H9 (cell line): ENCODE results near the gene CD151. TPM values are rescaled to one million over a fixed set of nuclear protein-coding genes. Genes with fewer than 3 reads are reported as not detected.

Experiments used
- DNase-seq: peaks from one replicate; pipeline ENCODE4 v3.0.0-alpha.2; 2017
- H2AFZ ChIP-seq: one replicate; pipeline ENCODE4 v1.6.1; 2013; ENCODE audit warnings: mild to moderate bottlenecking, low read length, control low read depth, moderate library complexity
- H2AK5ac ChIP-seq: 2 replicates; pipeline ENCODE4 v1.6.1; 2013; ENCODE audit warnings: low read length, control low read depth, mixed read lengths; ENCODE audit not compliant: insufficient read length
- H2BK120ac ChIP-seq: one replicate; pipeline ENCODE4 v1.6.1; 2013; ENCODE audit warnings: low read depth, mild to moderate bottlenecking, low read length, control low read depth, inconsistent platforms; ENCODE audit not compliant: poor library complexity, severe bottlenecking
- H2BK12ac ChIP-seq: 2 replicates; pipeline ENCODE4 v1.6.1; 2013; ENCODE audit warnings: low read length, control low read depth, mixed read lengths, low read depth; ENCODE audit not compliant: insufficient read length
- H2BK15ac ChIP-seq: 2 replicates; pipeline ENCODE4 v1.6.1; 2013; ENCODE audit warnings: low read depth, low read length, control low read depth
- H2BK20ac ChIP-seq: one replicate; pipeline ENCODE4 v1.6.1; 2013; ENCODE audit warnings: low read depth, mild to moderate bottlenecking, low read length, control low read depth, inconsistent platforms; ENCODE audit not compliant: poor library complexity, severe bottlenecking
- H2BK5ac ChIP-seq: 2 replicates; pipeline ENCODE4 v1.6.1; 2013; ENCODE audit warnings: low read length, control low read depth, mixed read lengths; ENCODE audit not compliant: insufficient read length
- H3K14ac ChIP-seq: 2 replicates; pipeline ENCODE4 v1.6.1; 2013; ENCODE audit warnings: low read length, control low read depth; ENCODE audit not compliant: insufficient read depth
- H3K18ac ChIP-seq: 2 replicates; pipeline ENCODE4 v1.6.1; 2013; ENCODE audit warnings: low read depth, mild to moderate bottlenecking, mixed read lengths, low read length, control low read depth; ENCODE audit not compliant: insufficient read length
- H3K23ac ChIP-seq: 2 replicates; pipeline ENCODE4 v1.6.1; 2013; ENCODE audit warnings: low read length, control low read depth, mixed read lengths, low read depth; ENCODE audit not compliant: insufficient read length
- H3K23me2 ChIP-seq: 2 replicates; pipeline ENCODE4 v1.6.1; 2013; ENCODE audit warnings: low read depth, mild to moderate bottlenecking, mixed read lengths, low read length, control low read depth; ENCODE audit not compliant: insufficient read length, poor library complexity, severe bottlenecking
- H3K27ac ChIP-seq: 2 replicates; pipeline ENCODE4 v1.5.1; 2013; ENCODE audit warnings: low read length, control low read depth, mixed read lengths, low read depth; ENCODE audit not compliant: insufficient read length
- H3K27me3 ChIP-seq: 2 replicates; pipeline ENCODE4 v1.6.1; 2013; ENCODE audit warnings: low read length, control low read depth, inconsistent platforms; ENCODE audit not compliant: insufficient read depth
- H3K4ac ChIP-seq: 2 replicates; pipeline ENCODE4 v1.6.1; 2013; ENCODE audit warnings: low read depth, mild to moderate bottlenecking, control low read depth, inconsistent platforms, low read length, moderate library complexity
- H3K4me1 ChIP-seq: 2 replicates; pipeline ENCODE4 v1.6.1; 2013; ENCODE audit warnings: low read length, control low read depth, inconsistent platforms; ENCODE audit not compliant: insufficient read depth
- H3K4me2 ChIP-seq: 2 replicates; pipeline ENCODE4 v1.6.1; 2013; ENCODE audit warnings: low read length, control low read depth, mixed read lengths; ENCODE audit not compliant: insufficient read length, insufficient read depth
- H3K56ac ChIP-seq: 2 replicates; pipeline ENCODE4 v1.6.1; 2013; ENCODE audit warnings: low read depth, mild to moderate bottlenecking, mixed read lengths, low read length, control low read depth; ENCODE audit not compliant: insufficient read length
- H3K79me1 ChIP-seq: 2 replicates; pipeline ENCODE4 v1.6.1; 2013; ENCODE audit warnings: low read depth, mild to moderate bottlenecking, moderate library complexity, low read length, control low read depth, inconsistent platforms; ENCODE audit not compliant: insufficient read depth, poor library complexity, severe bottlenecking
- H3K79me2 ChIP-seq: 2 replicates; pipeline ENCODE4 v1.6.1; 2013; ENCODE audit warnings: low read length, control low read depth, inconsistent platforms; ENCODE audit not compliant: insufficient read depth
- H3K9ac ChIP-seq: 2 replicates; pipeline ENCODE4 v1.6.1; 2013; ENCODE audit warnings: low read length, control low read depth, mixed read lengths; ENCODE audit not compliant: insufficient read length; ENCODE audit errors: extremely low read depth
- H3K9me3 ChIP-seq: one replicate; pipeline ENCODE4 v1.6.1; 2013; ENCODE audit warnings: low read depth, low read length, inconsistent platforms; ENCODE audit not compliant: control insufficient read depth
- H3T11ph ChIP-seq: one replicate; pipeline ENCODE4 v1.6.1; 2013; ENCODE audit warnings: mild to moderate bottlenecking, low read length, control low read depth, inconsistent platforms
- H4K20me1 ChIP-seq: one replicate; pipeline ENCODE4 v1.6.1; 2013; ENCODE audit not compliant: control insufficient read depth, insufficient read length, insufficient read depth
- H4K5ac ChIP-seq: 2 replicates; pipeline ENCODE4 v1.6.1; 2013; ENCODE audit warnings: low read depth, mild to moderate bottlenecking, mixed read lengths, low read length, control low read depth; ENCODE audit not compliant: insufficient read length
- H4K8ac ChIP-seq: replicated peaks from 2 replicates; pipeline ENCODE4 v1.6.1; 2013; ENCODE audit warnings: low read length, control low read depth, mixed read lengths, low read depth; ENCODE audit not compliant: insufficient read length
- H4K91ac ChIP-seq: 2 replicates; pipeline ENCODE4 v1.6.1; 2013; ENCODE audit warnings: low read depth, mild to moderate bottlenecking, moderate library complexity, mixed read lengths, low read length, control low read depth; ENCODE audit not compliant: insufficient read length
- H3K27ac Mint-ChIP-seq, 3 experiments: 2 replicates in 2 of 3; 3 replicates in 1 of 3; pipeline ENCODE4 v1.8.0; 2020 to 2021; ENCODE audit warnings: mixed read lengths in 3 of 3, mild to moderate bottlenecking in 1 of 3, moderate library complexity in 1 of 3
- H3K27me3 Mint-ChIP-seq: 2 replicates; pipeline ENCODE4 v1.8.0; 2021; ENCODE audit warnings: low read depth, mild to moderate bottlenecking, moderate library complexity, mixed read lengths
- H3K36me3 Mint-ChIP-seq, 3 experiments: 2 replicates in 2 of 3; 3 replicates in 1 of 3; pipeline ENCODE4 v1.8.0; 2020 to 2021; ENCODE audit warnings: low read depth in 3 of 3, mixed read lengths in 3 of 3; ENCODE audit not compliant: insufficient read depth in 1 of 3
- H3K4me1 Mint-ChIP-seq, 2 experiments: 2 replicates each; pipeline ENCODE4 v1.8.0; 2020; ENCODE audit warnings: mixed read lengths in 2 of 2
- H3K4me3 Mint-ChIP-seq, 2 experiments: 2 replicates in 1 of 2; 3 replicates in 1 of 2; pipeline ENCODE4 v1.8.0; 2020 to 2021; ENCODE audit warnings: mild to moderate bottlenecking in 2 of 2, mixed read lengths in 2 of 2, moderate library complexity in 1 of 2
- H3K9me3 Mint-ChIP-seq, 2 experiments: 2 replicates in 1 of 2; 3 replicates in 1 of 2; pipeline ENCODE4 v1.8.0; 2020; ENCODE audit warnings: mild to moderate bottlenecking in 2 of 2, mixed read lengths in 2 of 2, moderate library complexity in 1 of 2
- CTCF ChIP-seq: fragments of 200-600 bp; sonication (generic); conservative IDR thresholded peaks from 3 replicates; pipeline ENCODE4 v1.8.0; 2021; ENCODE audit warnings: antibody characterized with exemption, mild to moderate bottlenecking
- WGBS: extraction: QIAGEN DNeasy Blood & Tissue Kit; methylation state at CpG from one replicate; pipeline ENCODE4 v1.1.7; 2013; ENCODE audit warnings: missing lambda C conversion rate, low lambda C conversion rate, mixed read lengths; ENCODE audit not compliant: insufficient read length; ENCODE audit errors: extremely low coverage; 5-methylcytosine and 5-hydroxymethylcytosine counted together
- total RNA-seq: library from RNA; stranded (reverse); gene quantifications from 2 replicates; pipeline ENCODE4 v1.2.1, GENCODE V29; 2021

CD151 gene
- total RNA-seq, 1 experiment from 2014 or later = 138 TPM

DNA sequence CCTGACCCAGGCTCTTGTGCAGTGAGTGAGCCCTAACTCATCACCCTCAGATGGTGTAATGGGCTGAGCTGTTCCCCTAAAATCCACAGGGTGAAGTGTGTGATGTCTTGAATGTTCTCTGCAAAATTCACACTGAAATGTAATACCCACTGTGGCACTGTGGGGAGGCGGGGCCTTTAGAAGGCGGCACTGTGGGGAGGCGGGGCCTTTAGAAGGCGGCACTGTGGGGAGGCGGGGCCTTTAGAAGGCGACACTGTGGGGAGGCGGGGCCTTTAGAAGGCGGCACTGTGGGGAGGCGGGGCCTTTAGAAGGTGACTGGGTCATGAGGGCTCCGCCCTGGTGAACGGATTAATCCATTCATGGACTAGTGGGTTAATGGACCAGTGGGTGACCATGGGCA is 44.8 kb downstream of the CD151 start:
- Histone ChIP-seq H2AK5ac (no peak overlapping the region), H3K4ac (no peak overlapping the region), H3K23me2 (no peaks in the 10 kb centered on the region), H4K8ac (no peak overlapping the region), H3K9ac (no peak overlapping the region), H2BK12ac (no peak overlapping the region), H3K79me2 (no peaks in the 10 kb centered on the region), H3K4me1 (0 out of 2 replicates have a peak, but pooled peaks cover 2% of the 10 kb centered on the region), H3K4me2 (no peak overlapping the region), H3K14ac (no peak overlapping the region), H2BK120ac (no peak overlapping the region), H3K23ac (no peak overlapping the region), H2BK15ac (no peak overlapping the region), H3K79me1 (no peaks in the 10 kb centered on the region), H3K18ac (no peak overlapping the region), H4K20me1 (no peaks in the 10 kb centered on the region), H2BK20ac (no peak overlapping the region), H3T11ph (no peak overlapping the region), H3K27ac (no peak overlapping the region), H3K9me3 (no peaks in the 10 kb centered on the region), H2BK5ac (no peak overlapping the region), H4K91ac (no peak overlapping the region), H4K5ac (no peak overlapping the region), H3K27me3 (no peaks in the 10 kb centered on the region), H3K56ac (no peak overlapping the region), H2AFZ (no peak overlapping the region)
- WGBS = no CpG with 5 or more reads among the region's 11 CpGs
- Mint-ChIP-seq H3K27me3 (peaks cover 3% of the 10 kb centered on the region; the same call in 1 of the 2 replicates), H3K36me3 (peaks cover 29 to 58% (median 56%) of the 10 kb centered on the region in 3 experiments), H3K4me3 (no peak overlapping the region), H3K9me3 (no peaks in the 10 kb centered on the region), H3K4me1 (peaks cover 2 to 3% of the 10 kb centered on the region in 2 experiments; a peak in 3 of 4 replicates), H3K27ac (peak overlapping the region in 1 of 3 experiments; percentile 32; a peak in 1 of 7 replicates)
- DNase-seq = peak; percentile 85
- no peak for TF ChIP-seq CTCF
